Stimulated activated CD4-positive, alpha-beta T cell treated with anti-CD3 and anti-CD28 coated beads, Interleukin-12 subunit alpha, Interleukin-12 subunit beta, amount 100 ng/mL, for 24 hours (primary cell): ENCODE measurements around the gene HLA-DPA1.

Experiments
- DNase-seq, 2 experiments: peaks; one replicate each; pipeline ENCODE4 v3.0.0-alpha.2; 2020; ENCODE audit warnings: low read depth in 2 of 2

Gene HLA-DPA1

DNA sequence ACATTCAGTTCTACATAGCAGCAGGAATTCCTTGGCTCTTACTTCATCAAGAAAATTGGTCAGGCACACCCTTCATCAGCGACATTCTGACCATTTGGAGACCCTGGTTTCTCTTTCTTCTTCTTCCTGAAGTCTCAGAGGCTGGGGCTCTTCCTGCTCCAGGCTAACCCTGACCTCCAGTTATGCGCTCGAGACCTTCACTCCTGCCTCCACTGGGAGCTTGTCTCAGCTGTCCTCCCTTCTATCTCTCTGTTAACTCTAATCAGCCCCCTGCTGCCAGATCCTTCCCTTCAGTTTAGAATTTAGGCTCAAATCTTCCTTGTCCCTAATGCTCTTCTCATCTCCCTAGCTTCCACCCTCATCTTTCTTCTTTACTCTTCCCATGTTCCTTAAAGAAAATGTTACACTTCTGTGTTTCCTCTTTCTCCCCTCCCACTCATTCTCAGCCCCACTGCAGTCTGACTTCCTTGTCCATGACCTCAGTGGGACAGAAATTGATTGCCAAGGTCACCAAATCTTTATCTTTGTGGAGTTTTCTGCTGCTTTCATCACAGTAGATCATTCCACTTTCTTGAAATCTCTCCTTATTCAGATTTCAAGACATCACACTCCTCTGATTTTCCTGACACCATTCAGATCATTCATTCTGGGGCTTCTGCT, 55.6 kb downstream of the HLA-DPA1 start:
- DNase-seq: no peak

DNA sequence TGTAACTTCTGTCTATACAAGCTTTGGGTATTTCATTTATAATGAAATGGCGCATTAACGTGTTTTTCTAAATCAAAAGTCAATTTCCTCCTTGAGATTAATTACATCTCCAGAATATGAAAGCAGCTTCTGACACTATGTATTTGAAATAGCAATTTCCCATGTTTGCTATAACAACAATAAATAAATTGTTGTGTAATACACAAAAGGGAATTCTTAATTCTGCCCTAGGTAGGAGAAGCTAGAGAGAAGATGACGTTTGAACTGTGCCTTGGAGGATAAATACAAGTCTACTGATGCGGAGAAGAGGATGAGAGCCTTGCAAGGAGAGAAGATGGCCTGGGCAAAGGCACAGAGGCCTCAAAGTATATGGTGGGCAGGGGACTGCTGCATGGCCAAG, 56.4 kb downstream of the HLA-DPA1 start:
- DNase-seq: no peak

DNA sequence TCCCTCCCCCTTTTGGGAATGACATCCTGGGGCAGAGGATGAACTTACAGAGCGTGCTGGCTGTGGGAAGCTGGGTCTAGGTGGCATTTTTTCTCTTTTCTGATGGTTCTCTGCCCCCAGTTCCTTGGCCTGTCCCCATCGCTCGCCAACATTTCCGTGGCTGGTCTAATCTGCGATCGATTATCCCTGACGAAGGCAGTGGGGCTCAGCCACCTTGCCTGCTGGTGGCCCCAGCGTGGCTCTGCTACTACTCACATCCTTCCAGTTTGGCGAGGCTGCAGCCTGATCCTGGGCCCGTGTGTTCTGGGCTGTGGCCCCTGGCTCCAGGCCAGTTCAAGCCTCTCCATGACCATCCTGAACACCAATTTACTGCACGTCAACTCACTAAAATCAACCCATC, 57.7 kb downstream of the HLA-DPA1 start:
- no peak for DNase-seq

DNA sequence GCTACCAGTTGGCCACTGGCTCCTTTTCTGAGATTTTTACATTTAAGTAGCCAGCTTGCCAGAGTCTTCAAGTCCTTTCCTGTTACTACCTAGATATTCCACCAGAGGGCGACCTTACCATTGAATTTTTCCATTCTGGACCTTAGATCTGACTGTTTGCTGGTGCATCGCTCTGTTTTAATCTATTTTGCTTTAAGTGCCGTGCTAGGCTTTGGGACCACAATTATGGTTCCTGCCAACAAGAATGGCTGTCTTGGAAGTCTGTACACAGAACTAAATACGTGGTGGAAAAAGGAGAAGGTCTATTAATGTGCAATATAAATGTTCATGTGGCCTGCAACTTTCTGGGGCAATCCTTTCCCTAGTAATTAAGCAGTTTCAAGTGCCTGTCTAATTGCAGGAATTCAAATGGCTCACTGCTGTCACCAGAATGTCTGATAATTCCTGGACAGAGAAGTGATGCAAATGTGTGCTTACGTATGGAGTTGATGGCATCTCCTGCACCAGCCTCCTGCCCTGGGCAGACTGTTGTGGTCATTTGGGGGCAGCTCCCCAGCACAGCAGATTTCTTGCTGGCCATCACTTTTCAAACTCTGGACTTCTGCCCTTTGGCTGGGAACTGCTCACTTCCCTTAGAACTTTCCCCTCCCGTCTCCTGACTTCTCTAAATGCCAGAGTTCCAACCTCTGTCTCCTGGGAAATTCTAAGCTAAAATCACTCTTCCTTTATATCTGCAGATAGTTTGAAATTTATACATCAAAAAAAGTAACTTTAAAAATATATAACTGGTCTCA, 58.4 kb downstream of the HLA-DPA1 start:
- no peak for DNase-seq
